ENCODE measurements around the gene CDC42EP5.
"Not testable (repeated sequence)": the region's sequence is repeated elsewhere in the genome, so short reads cannot be mapped to it uniquely, and the experiment has no call there.

DNA sequence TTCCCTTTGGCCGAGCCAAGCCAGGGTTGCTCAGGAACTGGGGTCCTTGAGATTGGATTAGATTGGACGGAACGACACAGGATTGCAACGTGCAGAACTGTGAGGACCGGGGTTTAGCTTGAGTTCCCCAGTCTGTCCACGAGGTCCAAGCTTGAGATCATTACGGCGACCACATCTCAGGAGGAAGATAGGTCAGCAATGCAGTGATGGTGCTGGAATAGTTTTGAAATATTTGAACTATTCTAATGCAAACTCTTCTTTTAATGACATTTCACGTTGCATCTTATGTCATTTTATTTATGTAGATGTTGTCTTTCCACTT is 25.3 kb upstream of the CDC42EP5 start:
- TF ChIP-seq, protein P1, sequence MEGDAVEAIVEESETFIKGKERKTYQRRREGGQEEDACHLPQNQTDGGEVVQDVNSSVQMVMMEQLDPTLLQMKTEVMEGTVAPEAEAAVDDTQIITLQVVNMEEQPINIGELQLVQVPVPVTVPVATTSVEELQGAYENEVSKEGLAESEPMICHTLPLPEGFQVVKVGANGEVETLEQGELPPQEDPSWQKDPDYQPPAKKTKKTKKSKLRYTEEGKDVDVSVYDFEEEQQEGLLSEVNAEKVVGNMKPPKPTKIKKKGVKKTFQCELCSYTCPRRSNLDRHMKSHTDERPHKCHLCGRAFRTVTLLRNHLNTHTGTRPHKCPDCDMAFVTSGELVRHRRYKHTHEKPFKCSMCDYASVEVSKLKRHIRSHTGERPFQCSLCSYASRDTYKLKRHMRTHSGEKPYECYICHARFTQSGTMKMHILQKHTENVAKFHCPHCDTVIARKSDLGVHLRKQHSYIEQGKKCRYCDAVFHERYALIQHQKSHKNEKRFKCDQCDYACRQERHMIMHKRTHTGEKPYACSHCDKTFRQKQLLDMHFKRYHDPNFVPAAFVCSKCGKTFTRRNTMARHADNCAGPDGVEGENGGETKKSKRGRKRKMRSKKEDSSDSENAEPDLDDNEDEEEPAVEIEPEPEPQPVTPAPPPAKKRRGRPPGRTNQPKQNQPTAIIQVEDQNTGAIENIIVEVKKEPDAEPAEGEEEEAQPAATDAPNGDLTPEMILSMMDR (IDR thresholded peaks at IDR 0.05), result not testable (repeated sequence)
- not testable (repeated sequence) for TF ChIP-seq POLR2A (IDR thresholded peaks at IDR 0.05)

Data from vagina (tissue), 2 donors.